DOHH2 (cell line): ENCODE measurements around the gene EXOC6B.

Experiments used
- H3F3A ChIP-seq: fragments of 200-600 bp; sonication (generic), shearing (Covaris generic); 2 replicates; pipeline ENCODE4 v1.6.0; 2016; ENCODE audit warnings: antibody characterized with exemption, mild to moderate bottlenecking; ENCODE audit not compliant: control insufficient read depth, insufficient read depth
- H3K27ac ChIP-seq: fragments of 200-600 bp; sonication (generic); 2 replicates; pipeline ENCODE4 v1.5.1; 2014; ENCODE audit warnings: low read depth, mild to moderate bottlenecking, low read length, moderate library complexity
- H3K27me3 ChIP-seq: fragments of 200-600 bp; sonication (generic); 2 replicates; pipeline ENCODE4 v1.6.1; 2014; ENCODE audit warnings: mild to moderate bottlenecking, low read length, mixed read lengths; ENCODE audit not compliant: control insufficient read depth
- H3K36me3 ChIP-seq: fragments of 200-600 bp; sonication (generic); 2 replicates; pipeline ENCODE4 v1.6.1; 2014; ENCODE audit warnings: mild to moderate bottlenecking, low read length, moderate library complexity, mixed read lengths; ENCODE audit not compliant: control insufficient read depth
- H3K4me1 ChIP-seq: fragments of 200-600 bp; sonication (generic); 2 replicates; pipeline ENCODE4 v1.6.1; 2014; ENCODE audit warnings: mild to moderate bottlenecking, low read length, mixed read lengths; ENCODE audit not compliant: control insufficient read depth
- H3K4me2 ChIP-seq: fragments of 200-600 bp; sonication (generic); 2 replicates; pipeline ENCODE4 v1.6.0; 2014; ENCODE audit warnings: mild to moderate bottlenecking, low read length, moderate library complexity
- H3K4me3 ChIP-seq: fragments of 200-600 bp; sonication (generic); 2 replicates; pipeline ENCODE4 v1.5.1; 2014; ENCODE audit warnings: mild to moderate bottlenecking, low read length, mixed read lengths
- H3K79me2 ChIP-seq: fragments of 200-600 bp; sonication (generic); 2 replicates; pipeline ENCODE4 v1.6.1; 2014; ENCODE audit warnings: mild to moderate bottlenecking, low read length, mixed read lengths; ENCODE audit not compliant: control insufficient read depth
- H3K9me2 ChIP-seq: fragments of 200-600 bp; sonication (generic); replicated peaks from 2 replicates; pipeline ENCODE4 v1.6.1; 2014; ENCODE audit warnings: mild to moderate bottlenecking, low read length, mixed read lengths; ENCODE audit not compliant: control insufficient read depth
- H3K9me3 ChIP-seq: fragments of 200-600 bp; sonication (generic); 2 replicates; pipeline ENCODE4 v1.6.1; 2014; ENCODE audit warnings: antibody characterized with exemption, low read length, mixed read lengths; ENCODE audit not compliant: control insufficient read depth, insufficient read depth
- H4K20me1 ChIP-seq: fragments of 200-600 bp; sonication (generic); 2 replicates; pipeline ENCODE4 v1.6.0; 2014; ENCODE audit warnings: low read depth, mild to moderate bottlenecking, antibody characterized with exemption, low read length, moderate library complexity; ENCODE audit not compliant: control insufficient read depth, insufficient read depth
- CTCF ChIP-seq: fragments of 200-600 bp; sonication (generic); IDR thresholded peaks from one replicate; pipeline ENCODE4 v1.5.1; 2014; ENCODE audit warnings: antibody characterized with exemption, mild to moderate bottlenecking, low read depth, low read length; ENCODE audit not compliant: poor library complexity, severe bottlenecking
- EZH2phosphoT487 ChIP-seq: fragments of 200-600 bp; sonication (generic); IDR thresholded peaks from 2 replicates; pipeline ENCODE4 v1.6.1; 2017; ENCODE audit warnings: borderline replicate concordance, mild to moderate bottlenecking, antibody characterized with exemption, low read length, moderate library complexity, mixed read lengths

The EXOC6B gene

DNA sequence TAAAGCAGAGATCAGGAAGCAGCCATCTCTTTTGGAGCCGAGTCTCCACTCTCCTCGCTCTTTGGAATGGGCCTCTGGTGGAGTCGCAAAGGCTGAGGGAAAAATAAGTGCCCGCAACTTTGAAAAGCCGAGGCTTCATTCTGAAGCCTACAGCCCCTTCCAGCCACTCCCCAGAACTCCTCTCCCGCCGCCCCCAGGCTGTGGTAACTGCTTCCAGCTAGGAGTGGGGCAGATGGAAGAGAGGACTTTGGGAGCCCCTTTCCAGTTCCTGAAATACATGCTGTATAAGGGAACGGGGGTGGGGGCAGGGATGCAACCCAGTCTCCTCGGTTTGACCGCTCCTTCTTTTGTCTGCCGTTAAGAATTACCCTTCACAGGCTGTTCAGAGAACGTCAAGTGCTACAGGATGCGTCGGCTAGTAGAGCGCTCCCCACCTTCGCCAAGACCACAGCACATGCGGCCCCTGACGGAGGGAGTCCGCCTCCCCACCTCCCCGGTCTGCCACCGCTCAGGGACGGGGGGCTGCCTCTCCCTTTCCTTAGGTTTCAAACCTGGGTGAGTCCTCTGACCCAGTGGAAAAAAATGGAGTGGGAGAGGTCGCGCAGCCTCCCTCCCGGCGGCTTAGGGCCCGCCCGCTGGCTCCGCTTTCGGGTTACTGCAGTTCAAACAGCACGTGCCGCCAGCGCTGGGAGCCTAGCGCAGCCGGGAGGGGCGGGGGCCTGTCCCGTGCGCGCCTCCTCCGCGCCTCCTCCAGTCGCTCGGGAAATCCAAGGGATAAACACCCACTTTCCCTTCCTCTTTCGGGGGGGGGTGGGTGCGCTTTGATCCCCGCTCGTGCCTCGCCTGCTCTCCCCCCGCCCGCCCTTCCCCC is 683.0 kb downstream of the EXOC6B start:
- no peak for TF ChIP-seq CTCF
- Histone ChIP-seq H4K20me1 (no peaks in the 10 kb centered on the region), H3K4me1 (no peaks in the 10 kb centered on the region), H3K27me3 (peaks cover 8% of the 10 kb centered on the region; the same call in 1 of the 2 replicates), H3K9me2 (no peaks in the 10 kb centered on the region), H3K4me3 (no peak overlapping the region), H3F3A (no peaks in the 10 kb centered on the region), H3K9me3 (no peaks in the 10 kb centered on the region), H3K79me2 (no peaks in the 10 kb centered on the region), H3K36me3 (no peaks in the 10 kb centered on the region), H3K27ac (no peak overlapping the region), H3K4me2 (no peak overlapping the region)

DNA sequence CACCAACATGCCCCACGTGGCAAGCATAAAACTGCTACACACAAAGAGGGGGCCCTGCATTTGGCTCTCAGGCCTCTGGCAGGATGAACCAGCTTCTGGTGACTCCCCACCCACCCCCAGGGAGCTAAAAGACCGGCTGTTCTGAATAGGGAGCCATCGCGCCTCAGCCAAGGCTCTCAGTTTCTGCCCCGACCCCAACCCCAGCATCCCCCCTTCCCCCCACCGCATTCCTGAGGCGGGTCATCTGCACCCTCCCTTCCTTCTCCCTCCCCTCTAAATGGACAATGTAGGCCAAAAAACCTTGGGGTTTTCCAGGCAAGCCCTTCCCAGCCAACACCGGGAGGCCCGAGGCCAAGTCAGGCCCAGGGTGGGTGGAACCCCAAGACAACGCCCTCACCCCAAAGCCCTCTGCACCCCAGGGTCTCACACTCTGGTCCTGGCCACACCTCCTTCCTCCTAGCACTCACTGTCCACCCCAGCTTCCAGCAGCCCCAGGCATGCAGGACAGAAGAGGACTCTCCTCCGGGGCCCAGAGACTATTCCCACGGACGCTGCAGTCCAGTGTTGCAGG is 683.9 kb downstream of the EXOC6B start:
- Histone ChIP-seq H3F3A (no peaks in the 10 kb centered on the region), H3K4me2 (no peak overlapping the region), H3K9me3 (no peaks in the 10 kb centered on the region), H3K27ac (no peak overlapping the region), H3K79me2 (no peaks in the 10 kb centered on the region), H4K20me1 (no peaks in the 10 kb centered on the region), H3K36me3 (no peaks in the 10 kb centered on the region), H3K4me1 (no peaks in the 10 kb centered on the region), H3K4me3 (no peak overlapping the region), H3K27me3 (peaks cover 8% of the 10 kb centered on the region; the same call in 1 of the 2 replicates), H3K9me2 (no peaks in the 10 kb centered on the region)
- TF ChIP-seq CTCF (no peak), EZH2phosphoT487 (no peak)

DNA sequence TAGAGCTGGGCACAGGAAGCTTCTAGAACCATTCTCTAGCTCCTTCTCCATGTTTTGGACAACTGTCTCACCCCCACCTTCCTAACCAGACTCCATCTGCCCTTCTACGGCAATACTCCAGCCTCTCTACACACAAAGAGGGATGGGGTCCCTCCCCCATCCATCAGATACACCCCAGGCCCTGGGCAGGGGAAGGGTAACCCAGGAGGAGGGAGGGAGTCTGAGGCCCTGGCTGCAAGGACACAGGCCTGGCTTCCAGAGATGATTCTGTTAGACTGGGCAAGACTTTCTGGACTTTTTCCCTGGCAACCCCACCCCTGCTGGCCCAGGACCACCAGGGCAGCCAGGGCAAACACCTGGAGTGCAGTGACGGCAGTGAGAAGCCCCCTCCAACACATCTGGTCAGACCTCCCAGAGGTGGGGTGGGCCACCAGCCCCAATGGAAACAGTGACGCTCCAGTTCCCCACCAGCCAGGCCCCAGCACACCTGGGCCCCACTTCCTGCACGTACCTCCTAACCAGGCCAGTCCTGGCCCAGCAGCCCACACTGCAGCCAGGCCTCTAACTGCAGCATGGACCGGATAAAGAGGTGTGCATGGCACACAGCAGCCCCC is 684.7 kb downstream of the EXOC6B start:
- no peak overlapping the region for H3K27ac ChIP-seq
- peaks cover 5% of the 10 kb centered on the region; the same call in 1 of the 2 replicates for H3K27me3 ChIP-seq
- H3K79me2 ChIP-seq = no peaks in the 10 kb centered on the region
- no peaks in the 10 kb centered on the region for H3F3A ChIP-seq
- no peak overlapping the region for H3K4me3 ChIP-seq
- H3K4me1 ChIP-seq = no peaks in the 10 kb centered on the region
- H4K20me1 ChIP-seq = no peaks in the 10 kb centered on the region
- H3K9me2 ChIP-seq = no peaks in the 10 kb centered on the region
- H3K4me2 ChIP-seq = no peak overlapping the region
- no peaks in the 10 kb centered on the region for H3K36me3 ChIP-seq
- no peaks in the 10 kb centered on the region for H3K9me3 ChIP-seq
- no peak for TF ChIP-seq EZH2phosphoT487
- TF ChIP-seq CTCF = no peak
